Hepatic stellate cell (primary cell): Measurements from ENCODE around the gene AFG3L2.

Source experiments
- DNase-seq: peaks from one replicate; pipeline ENCODE4 v3.0.0; 2011; ENCODE audit warnings: low spot score

AFG3L2 gene

GRCh38 chr18:12325726-12326245, 51.2 kb downstream of the AFG3L2 start:
- no peak for DNase-seq

- DNase-seq = no peak
Observed at GRCh38 chr18:12324991-12325725, 51.9 kb downstream of the AFG3L2 start.

DNA sequence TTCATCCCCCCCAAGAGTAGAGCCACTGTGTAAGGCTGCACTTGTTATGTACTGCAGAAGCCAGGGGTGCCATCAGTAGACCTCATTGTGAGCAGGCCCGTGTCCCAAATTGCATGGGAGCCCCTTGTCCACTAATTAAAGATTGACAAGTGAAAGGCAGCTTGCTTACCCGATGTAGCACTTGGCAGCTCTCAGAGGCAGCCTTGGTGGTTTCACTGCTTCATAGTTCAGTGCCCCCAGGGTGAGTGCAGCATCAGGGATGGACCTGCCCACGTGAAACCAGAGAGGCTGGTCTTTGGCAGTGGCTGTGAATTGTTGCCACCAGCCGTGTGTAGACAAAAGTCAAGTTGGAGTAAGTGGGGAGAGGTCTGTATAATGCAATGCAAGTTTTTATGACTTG, 55.7 kb downstream of the AFG3L2 start:
- DNase-seq = no peak

GRCh38 chr18:12318857-12319256, 58.2 kb downstream of the AFG3L2 start:
- DNase-seq = no peak

DNA sequence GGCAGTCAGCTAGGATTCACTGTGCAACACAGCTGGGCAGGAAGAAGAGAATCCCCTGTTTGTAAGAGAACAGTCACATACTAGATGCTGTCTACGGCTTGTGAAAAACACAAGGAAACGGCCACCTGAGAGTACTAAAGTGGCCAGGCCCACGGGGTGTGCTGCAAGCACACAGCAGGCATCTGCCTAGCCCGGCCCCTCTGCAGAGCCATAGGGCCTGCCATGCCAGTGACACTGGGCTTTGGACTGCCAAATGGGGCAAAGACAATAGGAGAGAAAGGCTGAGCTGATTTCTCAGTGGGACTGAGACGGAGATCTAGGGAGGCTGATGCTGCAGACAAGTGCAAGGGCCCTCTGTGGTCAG, 58.7 kb downstream of the AFG3L2 start:
- DNase-seq = no peak

- peak; percentile 70 for DNase-seq
Observed at GRCh38 chr18:12317664-12318333, 59.2 kb downstream of the AFG3L2 start.

DNA sequence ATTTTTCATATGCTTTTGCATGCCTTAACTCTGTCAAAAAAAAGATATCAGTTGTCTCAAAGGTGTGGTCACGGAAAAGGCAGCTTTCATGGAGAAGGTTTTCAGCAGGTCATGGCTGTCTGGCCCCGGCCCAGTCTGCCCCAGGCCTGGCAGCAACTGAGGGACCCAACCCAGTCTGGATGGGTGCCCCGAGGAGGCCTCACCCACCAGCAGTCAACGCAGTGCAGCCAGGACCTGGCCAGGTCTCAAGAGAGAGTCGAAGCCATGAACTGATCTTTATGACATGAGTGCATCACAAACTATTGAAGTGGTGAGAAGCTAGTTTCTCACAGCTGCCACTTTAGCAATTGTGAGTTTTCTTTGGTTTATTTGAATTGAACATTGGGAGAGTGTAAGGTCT, 61.1 kb downstream of the AFG3L2 start:
- no peak for DNase-seq

GRCh38 chr18:12315490-12315889, 61.5 kb downstream of the AFG3L2 start:
- no peak for DNase-seq

DNA sequence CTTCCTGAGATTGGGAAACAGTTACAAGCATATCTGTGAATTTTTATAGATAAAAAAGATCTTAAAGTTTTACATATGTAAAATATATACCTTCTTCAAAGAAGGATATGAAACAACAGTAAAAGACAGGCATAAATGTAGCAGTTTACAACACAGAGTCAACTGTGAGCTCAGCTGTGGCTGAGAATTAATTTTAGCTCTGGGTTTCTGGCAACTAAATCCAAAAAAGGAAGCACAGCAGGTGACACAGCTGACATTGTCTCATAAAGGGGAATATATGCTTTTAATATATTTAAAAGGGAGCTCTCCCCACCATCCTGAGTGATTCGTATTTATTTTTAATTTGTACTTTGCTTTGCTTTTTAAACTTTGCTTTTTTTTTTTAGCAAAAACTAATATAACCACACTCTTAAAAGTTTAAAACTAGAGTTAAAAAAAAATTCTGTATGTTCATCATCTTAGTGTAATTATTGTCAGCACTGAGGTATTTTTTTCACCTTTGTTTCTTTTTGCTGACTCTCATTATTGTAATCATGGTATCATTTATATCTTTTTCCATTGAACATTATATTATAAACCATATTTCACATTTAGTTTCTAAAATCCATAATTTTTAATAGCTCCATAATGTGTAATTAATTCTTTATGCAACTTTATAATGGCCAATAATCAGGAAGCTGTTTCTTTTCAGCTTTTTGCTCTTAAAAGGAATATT, 62.3 kb downstream of the AFG3L2 start:
- no peak for DNase-seq

- no peak for DNase-seq
Observed at GRCh38 chr18:12313530-12314245, 63.3 kb downstream of the AFG3L2 start.

- no peak for DNase-seq
Observed at GRCh38 chr18:12312976-12313375, 64.1 kb downstream of the AFG3L2 start.

GRCh38 chr18:12310762-12311161, 66.3 kb downstream of the AFG3L2 start:
- no peak for DNase-seq

- DNase-seq = no peak
Observed at GRCh38 chr18:12309683-12310198, 67.3 kb downstream of the AFG3L2 start.

DNA sequence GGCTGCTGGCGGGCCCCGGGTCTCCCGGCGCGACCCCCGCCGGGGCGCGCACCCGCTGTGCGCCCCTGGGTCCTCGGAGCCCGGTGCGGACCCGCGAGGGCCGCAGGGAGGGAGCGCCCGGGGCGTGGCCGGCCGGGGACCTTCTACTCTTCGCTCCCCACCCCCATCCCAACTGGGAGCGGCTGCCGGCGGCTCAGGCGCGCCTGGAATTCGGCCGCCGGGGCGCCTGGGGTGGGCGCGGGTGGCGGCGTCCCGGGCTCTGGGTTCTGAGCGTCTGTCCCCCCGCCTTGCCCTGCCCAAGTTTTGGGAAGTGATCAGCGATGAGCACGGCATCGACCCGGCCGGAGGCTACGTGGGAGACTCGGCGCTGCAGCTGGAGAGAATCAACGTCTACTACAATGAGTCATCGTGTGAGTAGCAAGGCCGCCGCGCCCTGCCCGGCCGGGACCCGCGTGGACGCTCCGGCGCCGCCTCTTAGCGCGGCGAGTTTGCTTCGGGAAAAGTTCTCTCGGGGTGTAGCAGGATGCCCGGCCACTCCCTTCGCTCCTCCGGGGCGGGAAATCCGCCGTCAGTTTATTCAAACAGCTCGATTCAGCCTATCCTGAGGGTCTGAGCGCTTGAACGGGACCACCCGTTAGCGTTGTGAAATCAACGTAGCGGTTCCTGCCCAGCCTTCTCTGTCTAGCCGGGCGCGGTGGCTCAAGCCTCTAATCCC, 68.5 kb downstream of the AFG3L2 start:
- DNase-seq = peak; percentile 89

DNA sequence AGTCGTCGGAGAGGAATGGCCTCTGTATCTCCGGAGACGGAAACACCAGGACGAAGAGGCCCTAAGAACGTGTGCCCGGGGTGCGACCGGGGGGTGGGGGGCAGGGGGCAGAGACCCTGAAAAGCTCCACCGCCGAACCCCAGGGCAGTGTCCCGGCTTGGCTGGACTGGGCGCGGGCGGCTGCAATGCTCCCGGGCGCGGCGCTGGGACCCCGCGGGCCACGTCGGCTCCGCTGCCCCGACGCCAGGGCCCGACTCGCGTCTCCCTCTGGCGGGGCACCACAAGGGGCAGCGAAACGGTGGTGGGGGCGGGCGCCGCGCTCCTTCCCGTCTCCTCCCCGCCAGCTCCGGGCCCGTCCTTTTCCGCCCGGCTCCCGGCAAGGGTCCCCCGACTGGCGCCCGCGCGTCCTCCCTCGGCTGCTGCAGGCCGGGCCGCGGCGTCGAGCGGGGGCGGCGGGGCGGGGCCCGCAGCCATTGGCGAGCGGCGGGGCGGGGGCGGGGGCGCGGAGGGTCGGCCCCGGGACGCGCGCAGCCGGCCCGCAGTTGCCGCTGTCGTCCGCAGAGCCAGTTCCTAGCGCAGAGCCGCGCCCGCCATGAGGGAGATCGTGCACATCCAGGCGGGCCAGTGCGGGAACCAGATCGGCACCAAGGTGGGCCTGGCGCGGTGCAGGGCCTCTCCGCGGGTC, 69.2 kb downstream of the AFG3L2 start, which contains the start of gene TUBB6:
Gene TUBB6, plus strand, starts transcription at position 541 of the 685 bp plus-strand sequence. Its CDS starts 52 bp downstream, at position 593.
- peak; percentile 90 for DNase-seq

- DNase-seq = peak; percentile 77
Observed at GRCh38 chr18:12306752-12307700, 70.0 kb downstream of the AFG3L2 start.

DNA sequence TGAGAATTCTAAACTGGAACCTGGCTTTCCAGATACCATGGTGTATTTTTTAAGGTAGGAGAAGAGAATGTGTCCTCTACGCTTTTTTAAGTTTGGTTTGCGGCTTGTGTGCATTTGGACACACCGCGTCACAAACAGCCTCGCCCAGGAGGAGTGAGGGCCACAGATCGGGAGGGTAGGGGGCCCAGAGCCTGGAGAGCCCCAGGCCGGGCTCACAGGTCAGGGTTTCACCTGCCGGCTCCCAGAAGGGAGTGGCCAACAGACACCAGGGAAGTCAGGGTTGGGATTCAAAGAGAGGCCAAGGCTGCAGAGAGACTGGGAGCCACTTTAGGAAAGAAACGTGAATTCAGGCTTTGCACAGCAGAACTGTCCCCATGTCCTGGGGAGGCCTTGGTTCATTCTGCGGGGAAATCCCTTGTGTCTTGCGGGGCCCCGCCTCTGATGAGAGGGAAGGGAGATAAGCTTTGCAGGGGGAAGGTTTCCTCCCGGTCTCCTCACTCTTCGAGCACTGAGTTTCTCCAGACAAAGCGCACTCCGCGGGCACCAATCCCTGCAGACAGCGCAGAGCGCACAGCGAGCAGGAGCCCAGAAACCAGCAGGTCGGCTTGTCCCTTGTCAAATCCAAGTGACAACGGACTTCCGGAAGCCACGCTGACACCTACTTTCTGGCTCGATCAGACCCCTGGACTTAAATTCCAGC, 70.9 kb downstream of the AFG3L2 start:
- DNase-seq = no peak

- DNase-seq = no peak
Observed at GRCh38 chr18:12305211-12305610, 71.8 kb downstream of the AFG3L2 start.
